HG02763 (cell line): Measurements from ENCODE around the gene MC1R.
"Not testable (repeated sequence)": the region's sequence is repeated elsewhere in the genome, so short reads cannot be mapped to it uniquely, and the experiment has no call there.

Experiments used
- ATAC-seq: cut with Tn5 transposase; IDR thresholded peaks from one replicate; pipeline ENCODE4 v1.9.1; 2021; ENCODE audit warnings: mild to moderate bottlenecking, moderate library complexity; ENCODE audit not compliant: unreplicated experiment

The MC1R gene

DNA sequence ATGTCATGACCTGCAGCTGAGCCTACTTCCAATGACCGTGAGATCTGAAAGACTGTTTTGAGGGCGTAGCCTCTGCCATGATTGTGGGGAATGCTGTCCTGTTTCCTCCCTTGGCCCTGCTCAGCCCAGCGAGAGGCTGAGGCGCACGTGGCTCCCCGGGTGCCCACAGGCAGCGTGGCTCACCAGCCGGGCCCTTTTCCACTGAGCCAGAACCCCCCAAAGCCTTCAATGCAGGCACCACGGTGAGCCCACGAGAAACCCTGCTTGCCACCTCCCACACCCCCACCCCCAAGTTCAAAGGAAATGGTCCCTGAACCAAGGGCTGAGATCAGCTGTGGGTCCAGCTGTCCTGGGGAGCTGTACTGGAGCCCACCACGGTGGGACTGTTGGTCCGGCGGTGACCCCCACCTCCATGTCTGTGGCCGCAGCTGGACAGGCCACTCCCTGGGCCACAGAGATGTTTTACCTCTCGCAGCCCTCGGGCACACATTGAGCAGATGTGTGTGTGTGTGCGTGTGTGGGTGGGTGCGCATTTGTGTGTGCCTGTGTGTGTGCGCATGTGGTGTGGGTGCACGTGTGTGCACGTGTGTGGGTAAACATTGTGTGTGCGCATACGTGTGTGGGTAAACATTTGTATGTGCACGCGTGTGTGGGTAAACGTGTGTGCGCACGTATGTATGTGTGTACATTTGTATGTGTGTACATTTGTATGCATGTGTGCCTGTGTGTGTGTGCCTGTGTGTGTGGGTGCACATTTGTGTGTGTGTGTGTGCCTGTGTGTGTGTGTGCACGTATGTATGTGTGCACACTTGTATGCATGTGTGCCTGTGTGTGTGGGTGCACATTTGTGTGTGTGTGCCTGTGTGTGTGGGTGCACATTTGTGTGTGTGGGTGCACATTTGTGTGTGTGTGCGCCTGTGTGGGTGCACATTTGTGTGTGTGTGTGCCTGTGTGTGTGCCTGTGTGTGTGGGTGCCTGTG lies 5.0 kb upstream of the MC1R start:
- ATAC-seq: no peak

DNA sequence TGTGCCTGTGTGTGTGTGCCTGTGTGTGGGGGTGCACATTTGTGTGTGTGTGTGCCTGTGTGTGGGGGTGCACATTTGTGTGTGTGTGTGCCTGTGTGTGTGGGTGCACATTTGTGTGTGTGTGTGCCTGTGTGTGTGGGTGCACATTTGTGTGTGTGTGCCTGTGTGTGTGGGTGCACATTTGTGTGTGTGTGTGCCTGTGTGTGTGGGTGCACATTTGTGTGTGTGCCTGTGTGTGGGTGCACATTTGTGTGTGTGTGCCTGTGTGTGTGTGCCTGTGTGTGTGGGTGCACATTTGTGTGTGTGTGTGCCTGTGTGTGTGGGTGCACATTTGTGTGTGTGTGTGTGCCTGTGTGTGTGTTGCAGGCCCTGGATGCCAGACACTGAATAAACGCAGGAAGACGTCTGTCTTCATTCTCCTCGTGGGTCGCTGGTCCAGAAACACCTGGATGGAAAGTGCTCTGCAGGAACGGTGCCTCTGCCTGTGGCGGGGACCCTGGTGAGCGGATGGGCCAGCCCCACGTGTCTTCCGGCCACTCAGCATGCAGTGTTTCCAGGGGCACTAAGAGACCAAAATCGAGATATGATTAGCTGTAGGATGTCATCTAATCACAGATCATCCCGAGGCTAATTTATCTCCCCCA lies 3.9 kb upstream of the MC1R start:
- not testable (repeated sequence) for ATAC-seq

DNA sequence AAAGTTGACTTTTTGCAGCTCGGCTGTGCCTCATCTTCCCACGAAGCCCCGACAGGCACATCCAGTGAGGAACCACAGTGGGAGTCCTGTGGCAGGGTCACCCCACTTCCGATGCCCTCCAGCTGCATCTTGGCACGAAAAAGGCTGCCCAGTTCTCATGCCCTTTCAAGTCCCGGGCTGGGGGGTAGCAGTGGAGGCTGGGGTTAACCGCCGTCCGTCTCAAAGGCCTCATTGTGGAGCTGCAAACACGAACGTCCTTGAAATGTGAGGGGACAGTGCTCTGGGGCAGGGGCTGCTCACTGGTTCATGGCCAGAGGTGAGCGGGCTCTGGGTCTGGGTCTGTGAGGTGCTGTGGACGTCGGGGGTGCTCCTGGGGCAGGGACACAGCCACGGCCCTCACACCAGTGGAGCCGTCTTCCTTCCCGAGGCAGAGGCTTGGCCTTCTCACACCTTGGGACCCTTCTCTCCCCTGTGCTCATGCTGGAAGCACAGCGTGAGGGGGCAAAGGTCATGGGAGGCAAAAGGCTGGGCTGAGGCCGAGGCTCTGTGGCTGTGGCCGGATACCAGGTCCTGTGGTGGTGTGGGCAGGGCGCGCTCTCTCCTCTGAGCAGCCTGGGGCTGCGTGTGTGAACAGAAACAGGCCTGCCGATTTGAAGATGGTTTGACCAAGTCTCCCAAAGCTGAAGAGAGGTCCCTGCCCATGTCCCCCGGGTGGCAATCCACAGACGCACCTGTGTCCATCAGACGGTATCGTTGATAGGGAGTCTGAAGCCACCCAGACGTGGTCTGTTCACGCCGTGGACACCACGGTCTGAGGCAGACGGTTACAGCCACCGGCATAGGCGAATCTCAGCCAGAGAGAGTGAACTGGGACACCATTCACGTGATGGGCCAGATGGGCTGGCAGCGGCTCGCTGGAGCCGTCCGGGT lies 3.1 kb upstream of the MC1R start:
- ATAC-seq: no peak

DNA sequence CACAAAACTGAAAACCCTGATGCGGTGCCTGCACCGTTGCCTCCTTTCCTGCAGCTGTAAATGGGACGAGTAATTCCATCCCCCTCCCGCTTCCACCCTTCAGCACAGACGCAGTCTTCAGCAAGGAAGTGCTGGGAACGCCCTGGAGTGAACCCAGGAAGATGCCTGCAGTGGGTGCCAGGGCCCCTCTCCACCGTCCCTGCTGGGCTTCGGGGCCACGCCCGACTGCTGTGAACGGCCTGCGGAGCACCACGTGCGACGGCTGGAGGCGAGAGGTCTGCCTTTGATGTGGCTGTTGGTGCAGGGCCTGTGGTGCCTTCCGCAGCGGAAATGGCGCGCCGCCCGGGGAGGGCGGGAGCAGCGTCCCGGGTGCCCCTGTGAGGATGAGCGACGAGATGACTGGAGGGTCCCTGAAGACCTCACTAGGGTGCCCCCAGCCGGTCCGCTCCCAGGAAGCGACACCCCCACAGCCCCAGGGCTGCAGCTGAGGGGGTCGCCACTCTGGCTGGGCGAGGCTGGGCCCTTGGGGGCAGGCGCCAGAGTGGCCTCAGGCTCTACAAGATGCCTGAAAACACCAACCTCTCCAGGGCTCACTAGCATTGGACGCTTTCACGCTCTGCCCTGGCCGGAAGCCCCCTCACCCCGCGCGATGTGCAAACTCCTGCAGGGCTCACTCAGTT lies 749 bp upstream of the MC1R start:
- peak; percentile 62 for ATAC-seq

DNA sequence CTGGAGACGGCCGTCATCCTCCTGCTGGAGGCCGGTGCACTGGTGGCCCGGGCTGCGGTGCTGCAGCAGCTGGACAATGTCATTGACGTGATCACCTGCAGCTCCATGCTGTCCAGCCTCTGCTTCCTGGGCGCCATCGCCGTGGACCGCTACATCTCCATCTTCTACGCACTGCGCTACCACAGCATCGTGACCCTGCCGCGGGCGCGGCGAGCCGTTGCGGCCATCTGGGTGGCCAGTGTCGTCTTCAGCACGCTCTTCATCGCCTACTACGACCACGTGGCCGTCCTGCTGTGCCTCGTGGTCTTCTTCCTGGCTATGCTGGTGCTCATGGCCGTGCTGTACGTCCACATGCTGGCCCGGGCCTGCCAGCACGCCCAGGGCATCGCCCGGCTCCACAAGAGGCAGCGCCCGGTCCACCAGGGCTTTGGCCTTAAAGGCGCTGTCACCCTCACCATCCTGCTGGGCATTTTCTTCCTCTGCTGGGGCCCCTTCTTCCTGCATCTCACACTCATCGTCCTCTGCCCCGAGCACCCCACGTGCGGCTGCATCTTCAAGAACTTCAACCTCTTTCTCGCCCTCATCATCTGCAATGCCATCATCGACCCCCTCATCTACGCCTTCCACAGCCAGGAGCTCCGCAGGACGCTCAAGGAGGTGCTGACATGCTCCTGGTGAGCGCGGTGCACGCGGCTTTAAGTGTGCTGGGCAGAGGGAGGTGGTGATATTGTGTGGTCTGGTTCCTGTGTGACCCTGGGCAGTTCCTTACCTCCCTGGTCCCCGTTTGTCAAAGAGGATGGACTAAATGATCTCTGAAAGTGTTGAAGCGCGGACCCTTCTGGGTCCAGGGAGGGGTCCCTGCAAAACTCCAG lies 1.1 kb downstream of the MC1R start:
- no peak for ATAC-seq

DNA sequence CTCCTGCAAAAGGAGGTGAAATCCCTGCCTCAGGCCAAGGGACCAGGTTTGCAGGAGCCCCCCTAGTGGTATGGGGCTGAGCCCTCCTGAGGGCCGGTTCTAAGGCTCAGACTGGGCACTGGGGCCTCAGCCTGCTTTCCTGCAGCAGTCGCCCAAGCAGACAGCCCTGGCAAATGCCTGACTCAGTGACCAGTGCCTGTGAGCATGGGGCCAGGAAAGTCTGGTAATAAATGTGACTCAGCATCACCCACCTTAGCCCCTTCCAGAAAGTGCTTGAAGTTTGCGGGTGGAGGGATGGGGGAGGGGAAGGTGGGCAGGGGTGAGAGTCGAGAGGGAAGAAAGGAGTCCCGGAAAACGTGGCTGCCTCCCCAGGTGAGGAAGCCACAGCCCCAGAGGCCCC lies 2.1 kb downstream of the MC1R start:
- no peak for ATAC-seq

DNA sequence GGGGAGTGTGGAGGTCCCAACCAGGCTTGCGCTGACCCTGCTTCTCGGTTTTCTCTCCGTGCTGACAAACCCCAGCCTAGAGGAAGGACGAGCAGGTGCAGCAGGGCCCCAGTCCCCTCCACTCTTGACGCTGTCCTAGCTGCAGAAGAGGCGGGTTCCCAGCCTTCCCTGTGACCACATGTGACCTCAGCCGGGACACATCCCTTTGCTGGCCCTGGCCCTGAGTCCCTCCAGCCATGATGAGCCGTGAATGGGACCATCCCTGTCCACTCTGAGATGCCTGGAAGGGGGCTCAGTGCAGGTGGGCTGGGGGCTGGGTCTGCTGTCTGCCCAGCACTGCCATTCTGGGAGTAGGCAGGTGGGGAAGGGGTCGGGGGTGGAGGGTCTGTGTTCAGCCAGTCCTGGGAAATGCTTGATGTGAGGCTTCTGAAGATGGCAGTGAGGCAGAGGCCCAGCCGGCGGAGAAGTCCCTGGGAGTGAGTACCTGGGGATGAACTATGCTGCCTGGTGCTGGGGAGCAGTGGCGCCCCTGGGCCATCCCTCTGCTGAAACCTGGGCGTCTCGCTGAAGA lies 2.6 kb downstream of the MC1R start:
- no peak for ATAC-seq

DNA sequence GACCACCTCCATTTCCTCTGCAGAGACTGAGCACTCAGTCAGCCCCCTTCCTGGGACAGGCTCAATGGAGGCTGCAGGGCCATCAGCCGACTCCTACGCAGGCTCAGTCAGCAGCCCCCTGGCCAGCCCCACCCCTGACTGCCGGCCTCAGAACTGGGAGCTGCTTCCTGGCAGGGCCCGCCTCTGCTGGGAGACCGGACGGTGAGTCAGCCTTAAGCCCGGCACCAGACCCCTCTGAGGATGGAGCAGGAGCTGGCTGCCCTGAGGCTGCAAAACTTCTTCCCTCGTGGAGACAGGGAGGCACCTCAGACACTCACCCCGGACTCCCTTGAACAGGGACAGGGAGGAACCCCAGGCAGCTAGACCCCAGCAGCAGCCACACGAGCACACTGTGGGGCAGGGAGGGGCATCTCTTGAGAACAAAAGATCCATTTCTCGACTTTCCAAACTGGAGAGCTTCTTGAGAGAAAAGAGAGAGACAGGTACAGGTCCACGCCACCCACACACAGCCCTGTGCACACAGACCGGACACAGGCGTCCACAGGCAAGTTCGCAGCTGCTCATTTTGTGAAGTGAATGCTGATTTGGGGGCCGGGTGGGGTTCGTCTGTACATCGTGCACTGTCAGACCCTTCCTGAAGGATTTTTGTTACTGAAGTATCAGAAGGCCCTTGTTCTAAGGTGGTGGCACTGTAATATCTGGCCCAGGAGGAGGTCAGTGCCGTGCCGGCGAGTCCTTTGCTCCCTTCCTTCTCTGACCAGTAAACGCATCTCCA lies 3.2 kb downstream of the MC1R start:
- no peak for ATAC-seq

DNA sequence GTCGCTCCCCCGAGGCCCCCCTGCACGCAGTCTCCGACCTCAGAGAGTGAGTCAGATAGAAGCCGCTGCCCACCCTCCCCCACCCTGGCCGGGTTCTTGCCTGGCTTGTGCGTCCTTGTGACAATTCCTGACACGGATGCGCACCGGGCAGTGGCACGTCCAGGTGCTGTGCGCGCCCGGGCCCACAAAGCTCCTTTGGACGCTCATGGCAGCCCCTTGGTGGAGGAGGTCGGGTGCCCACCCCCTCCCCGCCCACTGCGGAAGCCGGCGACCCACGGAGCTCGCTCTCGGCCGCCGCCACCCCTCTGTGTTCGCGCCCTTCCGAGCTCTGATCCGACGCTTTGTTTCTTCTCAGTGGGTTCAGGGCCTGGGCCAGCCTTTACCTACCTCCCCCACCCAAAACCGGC lies 3.8 kb downstream of the MC1R start:
- no peak for ATAC-seq

DNA sequence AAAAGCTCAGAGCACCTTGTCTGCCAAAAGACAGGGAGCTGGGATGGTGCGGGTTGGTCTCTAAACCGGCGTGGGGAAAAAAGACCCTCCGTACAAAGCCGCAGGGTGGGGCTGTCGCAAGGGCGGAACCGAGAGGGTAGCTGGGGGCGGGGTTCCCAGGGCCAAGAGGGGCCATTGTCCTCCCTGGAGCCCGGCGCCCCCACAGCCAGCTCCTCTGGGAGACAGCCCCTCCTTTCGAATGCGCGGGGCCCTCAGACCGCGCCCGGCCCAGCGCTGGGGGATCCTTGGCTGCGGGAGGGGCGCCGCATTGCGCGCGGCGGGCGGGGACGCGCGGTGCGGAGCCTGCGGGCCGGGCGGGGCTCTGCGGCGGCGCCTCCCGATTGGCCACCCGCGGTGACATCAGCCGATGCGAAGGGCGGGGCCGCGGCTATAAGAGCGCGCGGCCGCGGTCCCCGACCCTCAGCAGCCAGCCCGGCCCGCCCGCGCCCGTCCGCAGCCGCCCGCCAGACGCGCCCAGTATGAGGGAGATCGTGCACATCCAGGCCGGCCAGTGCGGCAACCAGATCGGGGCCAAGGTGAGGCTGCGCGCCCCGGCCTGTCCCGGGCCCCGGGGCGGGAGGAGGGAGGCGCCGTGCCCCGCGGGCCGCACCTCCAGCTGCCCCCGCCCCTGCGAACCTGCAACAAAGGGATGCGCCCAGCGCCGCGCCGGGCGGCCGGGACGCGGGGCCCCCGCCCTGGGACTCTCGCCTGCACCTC lies 4.4 kb downstream of the MC1R start, which contains the start of gene TUBB3:
TSS of gene TUBB3 (plus strand) at position 459 of the 756 bp plus-strand sequence. CDS start at position 519, 60 bp downstream.
- no peak for ATAC-seq

DNA sequence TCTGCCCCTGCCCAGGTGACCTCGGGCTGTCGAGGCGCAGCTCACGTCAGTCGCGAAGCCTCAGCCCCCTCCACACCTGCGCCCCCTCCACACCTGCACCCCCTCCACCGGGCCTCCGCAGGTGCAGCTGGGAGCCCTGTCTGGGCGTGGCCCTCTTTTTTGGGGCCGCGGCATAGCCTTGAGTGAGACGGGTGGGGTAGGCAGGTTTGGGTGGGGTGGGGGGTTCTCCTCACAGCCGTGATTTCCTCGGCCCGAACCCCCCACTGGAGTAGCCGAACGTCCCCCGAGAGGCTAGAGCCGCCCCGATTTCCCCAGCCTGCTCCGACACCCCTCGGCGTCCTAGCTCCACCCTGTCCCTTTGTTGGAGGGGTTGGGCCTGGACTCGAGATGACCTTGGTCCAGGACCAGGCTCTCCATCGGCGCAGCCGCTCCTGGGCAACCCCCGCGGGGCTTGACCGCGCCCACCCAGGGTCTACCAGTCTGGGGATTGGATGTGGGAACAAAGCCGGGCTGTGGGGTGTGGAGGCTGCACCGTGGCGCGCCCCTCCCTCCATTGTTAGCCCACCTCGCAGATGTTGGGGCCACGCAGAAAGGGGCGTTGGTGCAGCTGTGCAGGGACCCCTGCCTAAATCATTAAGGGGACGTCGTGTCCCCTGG lies 5.1 kb downstream of the MC1R start:
- ATAC-seq: no peak

DNA sequence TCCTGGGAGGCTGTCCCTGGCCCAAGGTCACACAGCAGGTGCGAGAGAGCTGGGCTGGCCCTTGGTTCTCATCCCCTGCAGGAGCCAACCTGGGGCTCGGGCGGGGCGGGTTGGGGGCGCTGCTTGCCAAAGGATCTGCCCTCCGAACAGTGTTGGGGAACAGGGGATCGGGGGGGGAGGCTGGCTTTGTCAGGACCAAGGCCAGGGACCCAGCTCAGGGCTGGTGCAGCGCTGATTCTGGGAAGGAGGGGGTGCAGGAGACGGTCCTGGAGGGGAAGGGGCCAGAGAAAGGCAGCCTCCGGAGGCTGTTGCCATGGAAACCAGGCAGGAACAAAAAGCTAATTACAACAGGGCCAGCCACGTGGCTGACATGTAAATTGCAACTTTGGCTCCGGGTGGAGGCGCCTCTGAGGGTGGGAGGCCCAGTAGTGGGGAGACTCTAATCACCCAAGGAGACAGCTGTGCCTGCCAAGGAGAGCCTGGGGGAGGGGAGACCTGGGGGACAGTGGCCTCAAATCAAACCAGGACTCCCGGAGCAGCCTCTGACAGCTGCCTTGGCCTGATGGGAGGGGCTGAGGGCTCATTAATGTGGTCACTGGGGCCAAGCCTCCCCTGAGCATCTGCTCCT lies 5.7 kb downstream of the MC1R start:
- ATAC-seq: no peak

DNA sequence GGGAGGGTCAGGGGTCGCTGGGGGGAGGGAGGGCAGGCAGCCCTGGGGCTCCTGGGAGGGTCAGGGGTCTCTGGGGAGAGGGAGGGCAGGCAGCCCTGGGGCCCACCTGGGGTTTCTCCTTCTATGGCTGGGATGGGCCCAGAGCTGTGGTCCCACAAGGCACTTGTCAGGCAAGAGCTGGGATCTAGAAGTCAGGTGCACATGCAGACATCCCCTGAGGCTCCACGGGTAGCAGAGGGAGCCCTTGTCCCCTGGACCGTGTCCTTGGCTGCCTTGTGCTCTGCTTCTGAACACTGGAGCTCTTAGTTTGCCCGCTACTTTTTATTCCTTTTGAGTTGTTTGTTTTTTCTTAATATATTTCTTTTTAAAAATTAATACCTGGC lies 6.3 kb downstream of the MC1R start:
- ATAC-seq: no peak

DNA sequence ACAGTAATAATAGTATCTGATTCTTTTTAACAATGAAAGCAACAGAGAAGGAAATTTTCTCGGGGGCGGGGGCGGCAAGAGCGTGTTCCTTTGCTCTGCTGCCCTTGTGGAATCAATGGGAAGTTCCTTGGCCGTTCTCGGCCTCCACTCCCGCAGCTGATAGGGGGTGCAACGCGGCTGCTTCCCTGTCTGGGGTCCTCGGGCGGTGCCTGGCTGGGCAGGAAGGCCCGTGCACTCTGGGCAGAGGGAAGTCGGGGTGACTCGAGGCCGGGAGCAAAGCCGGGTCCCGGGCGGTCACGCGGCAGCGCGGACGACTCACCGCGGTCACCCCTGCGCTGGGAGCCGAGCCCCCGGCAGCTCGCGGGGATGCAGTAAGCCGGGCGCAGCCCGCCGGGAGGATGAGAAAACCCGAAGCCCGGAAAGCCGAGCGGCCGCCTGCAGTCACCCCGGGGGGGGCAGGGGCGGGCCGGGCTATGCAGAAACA lies 7.0 kb downstream of the MC1R start:
- no peak for ATAC-seq

DNA sequence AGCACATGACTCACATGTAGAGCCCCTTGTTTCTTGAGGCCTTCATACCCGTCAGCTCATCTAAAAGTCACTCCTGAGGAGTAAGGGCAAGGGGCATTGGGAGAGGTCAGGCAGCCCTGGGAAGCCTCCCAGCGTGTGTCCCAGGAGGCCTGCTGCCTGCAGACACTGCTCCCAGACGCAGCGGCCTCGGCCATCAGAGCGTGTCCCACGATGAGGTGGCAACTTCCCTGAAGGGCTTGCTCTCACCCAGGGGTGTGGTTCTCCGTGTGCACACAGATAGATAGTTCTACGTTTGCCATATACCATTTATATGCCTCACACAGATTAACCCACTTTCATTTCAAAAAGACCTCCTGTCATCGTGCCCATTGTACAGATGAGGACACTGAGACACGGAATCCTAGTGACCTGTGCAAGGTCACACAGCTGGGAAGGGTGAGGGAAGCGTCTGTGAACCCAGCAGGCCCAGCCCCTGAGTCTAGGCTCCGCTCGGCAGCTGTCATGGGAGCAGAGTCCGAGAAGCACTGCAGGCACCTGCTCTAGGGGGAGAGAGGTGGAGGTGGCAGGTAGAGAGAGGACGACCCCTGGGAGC lies 12.7 kb downstream of the MC1R start:
- no peak for ATAC-seq

DNA sequence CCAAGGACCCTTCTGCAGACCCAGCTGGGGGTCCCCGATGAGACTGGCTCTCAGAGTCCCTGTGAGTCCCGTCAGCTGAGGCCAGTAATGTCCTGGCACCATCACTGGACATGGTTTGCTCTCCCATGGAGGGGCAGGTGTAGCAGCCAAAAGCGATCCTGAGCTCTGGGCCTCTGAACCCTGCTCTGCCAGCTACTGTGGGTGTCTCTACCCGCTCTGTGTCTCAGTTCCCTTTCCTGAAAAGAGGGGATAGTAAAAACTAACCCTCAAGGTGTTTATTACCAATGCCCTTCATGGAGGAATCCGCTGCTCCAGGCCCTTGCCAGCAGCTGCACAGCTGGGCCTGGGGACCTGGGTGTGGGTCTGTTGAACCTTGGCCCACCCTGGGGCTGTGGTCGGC lies 13.3 kb downstream of the MC1R start:
- no peak for ATAC-seq
